Cardiac muscle cell (in vitro differentiated cells and primary cell): ENCODE measurements around the gene RALGAPA1. TPM values are rescaled to one million over a fixed set of nuclear protein-coding genes. Genes with fewer than 3 reads are reported as not detected.

Source experiments
- DNase-seq, 2 donors: peaks; one replicate each; pipeline versions ENCODE4 v3.0.0 to v3.0.0-alpha.2; 2010 to 2017; ENCODE audit warnings: low read depth in 1 of 2, low spot score in 1 of 2
- H3K27ac ChIP-seq: fragments of 200-600 bp; sonication (generic); 2 replicates; pipeline ENCODE4 v1.5.1; 2016
- H3K27me3 ChIP-seq: fragments of 200-600 bp; sonication (generic); 2 replicates; pipeline ENCODE4 v1.6.0; 2016; ENCODE audit warnings: control low read depth
- H3K36me3 ChIP-seq: fragments of 200-600 bp; sonication (generic); 2 replicates; pipeline ENCODE4 v1.5.1; 2016; ENCODE audit warnings: control low read depth
- H3K4me1 ChIP-seq: fragments of 200-600 bp; sonication (generic); 2 replicates; pipeline ENCODE4 v1.8.1; 2017; ENCODE audit warnings: low read depth, mild to moderate bottlenecking, mixed run types
- H3K4me3 ChIP-seq: fragments of 200-600 bp; sonication (generic); 2 replicates; pipeline ENCODE4 v1.5.1; 2016; ENCODE audit warnings: mild to moderate bottlenecking
- H3K9me3 ChIP-seq: fragments of 200-600 bp; sonication (generic); 2 replicates; pipeline ENCODE4 v1.5.1; 2017; ENCODE audit warnings: low read depth, mild to moderate bottlenecking, control low read depth
- CTCF ChIP-seq: IDR thresholded peaks from 2 replicates; pipeline ENCODE4 v1.5.1; 2012; ENCODE audit warnings: low read depth, mild to moderate bottlenecking, low read length
- polyA plus RNA-seq: library from polyadenylated mRNA; unstranded; fragments of >200 nt; fragmentation: Nextera tagmentation; extraction: Ambion mirVana; gene quantifications from 2 replicates; pipeline ENCODE4 v1.2.1, GENCODE V29; 2016
- total RNA-seq: library from RNA; depleted of rRNA; stranded (reverse); fragments of >200 nt; gene quantifications from 2 replicates; pipeline ENCODE4 v1.2.3, GENCODE V29; 2016

RALGAPA1 gene
- total and polyA plus RNA-seq, 2 experiments from 2014 or later, result 28.1 to 31.5 TPM

- no peak for TF ChIP-seq CTCF
- Histone ChIP-seq H3K9me3 (peaks cover 2% of the 10 kb centered on the region), H3K36me3 (peaks cover 10% of the 10 kb centered on the region), H3K27ac (no peak overlapping the region), H3K4me3 (no peak overlapping the region), H3K4me1 (no peaks in the 10 kb centered on the region), H3K27me3 (no peaks in the 10 kb centered on the region)
- DNase-seq, result no peak
These were observed 96.6 kb downstream of the RALGAPA1 start for GRCh38 chr14:35712466-35712865.

GRCh38 chr14:35708062-35708461 is 101.0 kb downstream of the RALGAPA1 start:
- H3K36me3 ChIP-seq, result no peaks in the 10 kb centered on the region
- DNase-seq, result no peak
- no peaks in the 10 kb centered on the region for H3K4me1 ChIP-seq
- no peak overlapping the region for H3K27ac ChIP-seq
- H3K9me3 ChIP-seq, result no peaks in the 10 kb centered on the region
- H3K4me3 ChIP-seq, result no peak overlapping the region
- TF ChIP-seq CTCF, result no peak
- no peaks in the 10 kb centered on the region for H3K27me3 ChIP-seq

GRCh38 chr14:35705636-35706035 is 103.5 kb downstream of the RALGAPA1 start:
- DNase-seq, result no peak
- H3K4me3 ChIP-seq, result no peak overlapping the region
- H3K4me1 ChIP-seq, result no peaks in the 10 kb centered on the region
- no peaks in the 10 kb centered on the region for H3K27me3 ChIP-seq
- H3K27ac ChIP-seq, result no peak overlapping the region
- TF ChIP-seq CTCF, result no peak
- no peaks in the 10 kb centered on the region for H3K36me3 ChIP-seq
- H3K9me3 ChIP-seq, result no peaks in the 10 kb centered on the region

GRCh38 chr14:35704793-35705493 is 104.2 kb downstream of the RALGAPA1 start:
- no peaks in the 10 kb centered on the region for H3K9me3 ChIP-seq
- H3K27me3 ChIP-seq, result no peaks in the 10 kb centered on the region
- H3K4me1 ChIP-seq, result no peaks in the 10 kb centered on the region
- no peak overlapping the region for H3K27ac ChIP-seq
- H3K4me3 ChIP-seq, result no peak overlapping the region
- H3K36me3 ChIP-seq, result no peaks in the 10 kb centered on the region
- no peak for TF ChIP-seq CTCF
- DNase-seq, result no peak

GRCh38 chr14:35701531-35701930 is 107.6 kb downstream of the RALGAPA1 start:
- Histone ChIP-seq H3K4me3 (no peak overlapping the region), H3K27me3 (no peaks in the 10 kb centered on the region), H3K9me3 (no peaks in the 10 kb centered on the region), H3K36me3 (no peaks in the 10 kb centered on the region), H3K4me1 (no peaks in the 10 kb centered on the region), H3K27ac (no peak overlapping the region)
- DNase-seq, result no peak
- TF ChIP-seq CTCF, result no peak
